HUES64 (cell line): ENCODE results near the gene C9orf72.
"Not testable (repeated sequence)": the region's sequence is repeated elsewhere in the genome, so short reads cannot be mapped to it uniquely, and the experiment has no call there.

Source experiments
- H3K27ac ChIP-seq: 2 replicates; pipeline ENCODE4 v1.7.0; 2013; ENCODE audit warnings: low read depth, low read length, inconsistent platforms
- H3K27me3 ChIP-seq: 2 replicates; pipeline ENCODE4 v1.6.1; 2013; ENCODE audit warnings: mild to moderate bottlenecking, low read length; ENCODE audit not compliant: insufficient read depth
- H3K36me3 ChIP-seq: 2 replicates; pipeline ENCODE4 v1.6.1; 2013; ENCODE audit warnings: mild to moderate bottlenecking, low read length; ENCODE audit not compliant: insufficient read depth
- H3K4me1 ChIP-seq: 2 replicates; pipeline ENCODE4 v1.6.1; 2013; ENCODE audit warnings: mild to moderate bottlenecking, low read length, moderate library complexity; ENCODE audit not compliant: insufficient read depth
- H3K4me3 ChIP-seq: 2 replicates; pipeline ENCODE4 v1.5.1; 2013; ENCODE audit warnings: mild to moderate bottlenecking, low read length, moderate library complexity
- H3K9ac ChIP-seq: 2 replicates; pipeline ENCODE4 v1.6.1; 2013; ENCODE audit warnings: mild to moderate bottlenecking, low read depth, low read length
- H3K9me3 ChIP-seq: 2 replicates; pipeline ENCODE4 v1.6.1; 2013; ENCODE audit warnings: low read depth, low read length; ENCODE audit not compliant: insufficient read depth
- WGBS: fragments of 150-250, 120-280 bp; methylation state at CpG from one replicate; pipeline ENCODE4 v1.1.7; 2013; ENCODE audit warnings: missing lambda C conversion rate; 5-methylcytosine and 5-hydroxymethylcytosine counted together

The C9orf72 gene

DNA sequence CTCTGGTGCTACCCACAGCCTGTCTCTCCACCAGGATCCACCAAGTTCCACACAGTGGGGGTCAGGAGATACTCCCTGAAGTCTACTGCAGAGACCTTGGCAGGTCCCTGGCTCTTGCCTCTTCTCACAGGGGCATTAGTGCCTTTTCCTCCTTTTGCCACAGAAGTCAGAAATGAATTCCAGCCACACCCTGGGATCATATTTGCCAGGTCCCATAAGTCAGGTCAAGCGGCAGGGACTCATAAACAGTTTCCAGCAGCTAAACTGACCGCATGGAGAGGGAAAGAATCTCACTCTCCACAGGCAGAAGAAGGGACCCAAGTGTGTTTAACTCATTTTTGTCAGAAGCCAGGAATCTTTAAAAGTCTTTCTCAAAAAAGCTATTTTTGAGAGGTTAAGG, 62.5 kb downstream of the C9orf72 start:
- H3K9me3 ChIP-seq: no peaks in the 10 kb centered on the region
- H3K4me3 ChIP-seq: no peak overlapping the region
- H3K9ac ChIP-seq: no peak overlapping the region
- 89% methylated on average over 2 of the region's 2 CpGs for WGBS
- no peak overlapping the region for H3K27ac ChIP-seq
- no peaks in the 10 kb centered on the region for H3K4me1 ChIP-seq
- no peaks in the 10 kb centered on the region for H3K27me3 ChIP-seq
- no peaks in the 10 kb centered on the region for H3K36me3 ChIP-seq

DNA sequence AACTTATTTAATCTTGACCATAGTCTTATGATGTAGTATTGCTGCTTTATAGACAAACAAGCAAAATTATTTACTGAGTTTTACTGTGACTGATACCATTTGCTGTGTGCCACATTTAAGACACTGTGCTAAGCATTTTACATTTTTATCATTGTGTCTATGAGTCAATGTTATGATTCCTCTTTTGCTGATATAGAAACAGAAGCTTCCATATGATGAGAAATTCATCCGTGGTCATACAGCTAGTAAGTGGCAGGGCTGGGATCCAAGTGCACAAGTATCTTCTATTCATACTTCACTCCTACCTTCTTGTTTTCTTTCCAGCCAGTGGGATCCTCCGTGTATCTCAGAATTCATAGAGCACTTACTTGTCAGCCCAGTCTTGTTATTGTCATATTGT, 66.3 kb downstream of the C9orf72 start:
- H3K27ac ChIP-seq: no peak overlapping the region
- no peaks in the 10 kb centered on the region for H3K36me3 ChIP-seq
- peaks cover 4% of the 10 kb centered on the region; the same call in 1 of the 2 replicates for H3K4me1 ChIP-seq
- no peak overlapping the region for H3K4me3 ChIP-seq
- WGBS: 77% methylated on average over 2 of the region's 2 CpGs
- no peaks in the 10 kb centered on the region for H3K9me3 ChIP-seq
- no peak overlapping the region for H3K9ac ChIP-seq
- H3K27me3 ChIP-seq: no peaks in the 10 kb centered on the region

DNA sequence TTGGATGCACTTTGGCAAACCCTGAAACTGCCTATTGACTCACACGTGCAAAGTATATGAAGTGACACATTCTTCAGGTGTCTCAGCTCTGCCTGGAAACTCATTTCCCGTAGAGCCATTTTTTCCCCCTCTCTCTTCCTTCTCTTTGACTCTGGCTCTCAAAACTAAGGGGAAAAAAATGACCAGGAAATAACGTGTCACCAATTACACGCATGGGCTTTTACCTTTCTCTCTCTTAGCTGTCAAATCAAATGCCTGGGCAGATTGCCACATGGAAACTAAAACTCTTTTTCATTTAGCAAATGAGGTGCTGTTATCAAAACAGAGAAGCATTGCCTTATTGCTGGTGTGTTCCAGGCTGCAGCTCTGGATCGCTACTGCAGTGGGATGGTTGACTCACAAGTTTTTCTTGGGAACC, 67.5 kb downstream of the C9orf72 start:
- no peaks in the 10 kb centered on the region for H3K27me3 ChIP-seq
- peaks cover 4% of the 10 kb centered on the region; the same call in 1 of the 2 replicates for H3K4me1 ChIP-seq
- 86% methylated on average over 5 of the region's 5 CpGs for WGBS
- no peak overlapping the region for H3K9ac ChIP-seq
- no peaks in the 10 kb centered on the region for H3K9me3 ChIP-seq
- H3K36me3 ChIP-seq: no peaks in the 10 kb centered on the region
- H3K4me3 ChIP-seq: no peak overlapping the region
- no peak overlapping the region for H3K27ac ChIP-seq

DNA sequence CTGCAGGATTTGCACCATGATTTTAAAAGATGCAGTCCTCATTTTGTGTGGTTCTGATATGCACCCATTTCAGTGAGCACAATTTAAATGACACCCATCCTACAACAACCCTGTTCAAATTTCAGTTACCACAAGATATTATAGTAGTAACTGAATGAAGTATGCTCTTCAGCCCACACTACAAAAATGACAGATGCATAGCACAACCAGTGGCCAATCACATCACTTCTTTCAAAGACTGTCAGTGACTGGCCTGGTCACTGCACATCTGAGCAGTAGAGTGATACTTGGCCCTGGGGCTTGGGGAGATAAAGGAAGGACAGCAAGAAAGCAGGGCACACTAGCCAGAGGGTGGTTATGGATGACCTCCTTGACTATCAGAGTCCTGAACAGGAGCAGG, 69.0 kb downstream of the C9orf72 start:
- H3K27ac ChIP-seq: no peak overlapping the region
- H3K9ac ChIP-seq: no peak overlapping the region
- H3K9me3 ChIP-seq: no peaks in the 10 kb centered on the region
- no peak overlapping the region for H3K4me3 ChIP-seq
- no peaks in the 10 kb centered on the region for H3K36me3 ChIP-seq
- peaks cover 12% of the 10 kb centered on the region for H3K4me1 ChIP-seq
- H3K27me3 ChIP-seq: no peaks in the 10 kb centered on the region

DNA sequence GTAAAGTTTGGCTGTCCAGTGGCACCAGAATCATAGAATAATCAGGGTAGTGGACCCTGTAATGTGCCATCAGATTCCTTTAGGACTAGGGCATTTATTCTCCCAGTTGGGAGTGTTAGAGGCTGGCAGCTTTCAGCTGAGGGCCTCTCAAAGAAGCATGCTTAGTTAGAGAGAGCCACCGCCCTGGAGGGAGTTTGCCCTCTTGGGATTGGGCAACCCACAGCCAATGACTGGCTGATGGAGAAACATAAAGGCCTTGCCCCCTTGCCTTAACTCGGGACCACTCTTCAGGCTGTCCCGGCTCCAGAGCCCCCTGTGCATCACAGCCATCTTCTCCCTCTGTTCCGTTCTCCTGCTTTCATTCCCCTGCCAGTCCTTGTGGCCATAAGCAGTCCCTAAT, 69.7 kb downstream of the C9orf72 start:
- Histone ChIP-seq H3K27me3 (no peaks in the 10 kb centered on the region), H3K4me3 (no peak overlapping the region), H3K9ac (no peak overlapping the region), H3K27ac (no peak overlapping the region), H3K9me3 (no peaks in the 10 kb centered on the region), H3K4me1 (peaks cover 19% of the 10 kb centered on the region), H3K36me3 (no peaks in the 10 kb centered on the region)
- WGBS: 79% methylated on average over 4 of the region's 4 CpGs

DNA sequence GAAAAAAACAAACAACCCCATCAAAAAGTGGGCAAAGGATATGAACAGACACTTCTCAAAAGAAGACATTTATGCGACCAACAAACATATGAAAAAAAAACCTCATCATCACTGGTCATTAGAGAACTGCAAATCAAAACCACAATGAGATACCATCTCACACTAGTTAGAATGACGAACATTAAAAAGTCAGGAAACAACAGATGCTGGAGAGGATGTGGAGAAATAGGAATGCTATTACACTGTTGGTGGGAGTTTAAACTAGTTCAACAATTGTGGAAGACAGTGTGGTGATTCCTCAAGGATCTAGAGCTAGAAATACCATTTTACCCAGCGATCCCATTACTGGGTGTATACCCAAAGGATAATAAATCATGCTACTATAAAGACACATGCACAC, 72.4 kb downstream of the C9orf72 start:
- not testable (repeated sequence) for H3K9me3 ChIP-seq, H3K27ac ChIP-seq, H3K9ac ChIP-seq, H3K36me3 ChIP-seq, H3K27me3 ChIP-seq, H3K4me3 ChIP-seq
- H3K4me1 ChIP-seq: peaks cover 46% of the 10 kb centered on the region
- 100% methylated on average over 3 of the region's 3 CpGs for WGBS

DNA sequence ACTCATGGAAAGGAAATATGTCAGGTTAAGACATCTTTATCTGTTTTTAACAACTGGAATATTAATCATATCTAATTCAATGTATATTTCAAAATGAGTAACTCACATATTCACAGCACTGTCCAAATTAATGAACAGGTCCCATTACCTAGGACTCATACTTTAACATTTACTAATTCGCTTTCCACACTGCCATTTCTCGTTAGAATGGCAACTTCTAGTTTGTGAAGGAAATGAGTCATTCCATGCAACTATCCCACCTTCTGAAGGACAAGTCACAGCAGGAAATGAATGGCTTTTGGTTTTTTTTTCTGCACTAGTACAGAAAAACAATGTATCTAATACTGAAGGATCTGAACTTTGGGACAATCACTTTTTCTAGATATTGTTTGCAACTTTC, 73.8 kb downstream of the C9orf72 start:
- no peaks in the 10 kb centered on the region for H3K9me3 ChIP-seq
- no peak overlapping the region for H3K9ac ChIP-seq
- 28% methylated on average over 2 of the region's 2 CpGs for WGBS
- H3K36me3 ChIP-seq: no peaks in the 10 kb centered on the region
- H3K4me3 ChIP-seq: no peak overlapping the region
- no peak overlapping the region for H3K27ac ChIP-seq
- H3K4me1 ChIP-seq: peaks cover 52% of the 10 kb centered on the region
- no peaks in the 10 kb centered on the region for H3K27me3 ChIP-seq

DNA sequence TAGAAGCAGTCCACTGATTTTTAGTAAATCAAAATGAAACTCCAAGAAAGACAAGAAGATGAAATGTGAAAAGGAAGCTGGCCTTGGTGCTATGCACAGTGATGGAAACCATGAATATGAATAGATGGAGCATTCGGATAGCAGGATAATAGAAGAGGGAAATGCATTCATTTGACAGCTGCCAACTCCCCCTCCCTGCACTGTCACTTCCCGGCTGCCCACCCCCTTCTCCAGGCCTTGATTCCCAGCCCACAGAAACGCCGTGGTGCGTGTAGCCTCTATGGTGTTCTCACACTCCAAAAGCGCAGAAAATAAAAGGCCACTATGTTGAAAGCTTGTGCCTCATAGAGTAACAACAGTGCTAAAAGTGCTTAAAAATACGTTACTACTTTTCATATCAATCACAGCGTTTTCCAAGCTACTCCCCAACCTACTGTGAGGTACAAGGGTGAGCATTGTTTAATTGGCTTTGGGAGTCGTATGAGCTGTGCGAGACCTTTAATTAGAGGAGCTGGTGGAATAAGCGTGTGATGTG, 75.3 kb downstream of the C9orf72 start:
- no peak overlapping the region for H3K9ac ChIP-seq
- no peaks in the 10 kb centered on the region for H3K36me3 ChIP-seq
- H3K27me3 ChIP-seq: no peaks in the 10 kb centered on the region
- peaks cover 49% of the 10 kb centered on the region for H3K4me1 ChIP-seq
- peak overlapping the region; percentile 8; the same call in 1 of the 2 replicates for H3K27ac ChIP-seq
- 27% methylated on average over 9 of the region's 11 CpGs for WGBS
- peak overlapping the region; percentile 29 for H3K4me3 ChIP-seq
- no peaks in the 10 kb centered on the region for H3K9me3 ChIP-seq
